Keratinocyte (primary cell): ENCODE results near the gene MMRN2. TPM values are rescaled to one million over a fixed set of nuclear protein-coding genes. Genes with fewer than 3 reads are reported as not detected.

Experiments used
- DNase-seq: peaks from one replicate; pipeline ENCODE4 v3.0.0-alpha.2; 2011; ENCODE audit warnings: low read depth, missing footprints, low spot score
- FAIRE-seq: peaks from 2 replicates; lab custom pipeline; 2011; peaks lifted over from hg19 to GRCh38; lab: Jason Lieb, UNC
- H2AFZ ChIP-seq: 2 replicates; pipeline ENCODE4 v1.6.0; 2012; ENCODE audit warnings: low read length, control low read depth, inconsistent platforms; ENCODE audit not compliant: control insufficient read depth
- H3K27ac ChIP-seq: 2 replicates; pipeline ENCODE4 v1.5.1; 2011; ENCODE audit warnings: low read length; ENCODE audit not compliant: control insufficient read depth, insufficient read depth
- H3K27me3 ChIP-seq: 3 replicates; pipeline ENCODE4 v1.6.0; 2011; ENCODE audit warnings: low read length; ENCODE audit not compliant: control insufficient read depth, insufficient read depth; ENCODE audit errors: extremely low read depth
- H3K36me3 ChIP-seq, 2 experiments: 2 replicates in 1 of 2; 3 replicates in 1 of 2; pipeline ENCODE4 v1.5.1; 2011; ENCODE audit warnings: low read length in 2 of 2, mild to moderate bottlenecking in 1 of 2; ENCODE audit not compliant: control insufficient read depth in 2 of 2, insufficient read depth in 2 of 2; ENCODE audit errors: extremely low read depth in 1 of 2
- H3K4me1 ChIP-seq: 3 replicates; pipeline ENCODE4 v1.5.1; 2011; ENCODE audit warnings: low read length; ENCODE audit not compliant: control insufficient read depth, insufficient read depth; ENCODE audit errors: extremely low read depth
- H3K4me2 ChIP-seq: 3 replicates; pipeline ENCODE4 v1.6.0; 2011; ENCODE audit warnings: low read depth, low read length; ENCODE audit not compliant: control insufficient read depth, insufficient read depth; ENCODE audit errors: extremely low read depth
- H3K4me3 ChIP-seq, 3 experiments: fragments of 200-600 bp in 1 of 3; sonication (generic) in 1 of 3; 2 replicates in 2 of 3; 3 replicates in 1 of 3; pipeline ENCODE4 v1.5.1; 2011 to 2016; ENCODE audit warnings: low read length in 3 of 3, mild to moderate bottlenecking in 3 of 3, control low read depth in 2 of 3, inconsistent platforms in 1 of 3, low read depth in 1 of 3, mixed read lengths in 1 of 3, mixed run types in 1 of 3, moderate library complexity in 1 of 3; ENCODE audit not compliant: control insufficient read depth in 2 of 3, insufficient read depth in 2 of 3; ENCODE audit errors: extremely low read depth in 1 of 3
- H3K79me2 ChIP-seq: 2 replicates; pipeline ENCODE4 v1.6.0; 2012; ENCODE audit warnings: low read length; ENCODE audit not compliant: control insufficient read depth, insufficient read depth
- H3K9ac ChIP-seq: 3 replicates; pipeline ENCODE4 v1.6.0; 2011; ENCODE audit warnings: low read length; ENCODE audit not compliant: control insufficient read depth, insufficient read depth; ENCODE audit errors: extremely low read depth
- H3K9me1 ChIP-seq: 3 replicates; pipeline ENCODE4 v1.6.0; 2011; ENCODE audit warnings: low read length; ENCODE audit not compliant: control insufficient read depth, insufficient read depth; ENCODE audit errors: extremely low read depth
- H3K9me3 ChIP-seq: 2 replicates; pipeline ENCODE4 v1.5.1; 2012; ENCODE audit warnings: low read depth, low read length; ENCODE audit not compliant: control insufficient read depth
- H4K20me1 ChIP-seq: 3 replicates; pipeline ENCODE4 v1.6.0; 2011; ENCODE audit warnings: low read length; ENCODE audit not compliant: control insufficient read depth, insufficient read depth; ENCODE audit errors: extremely low read depth
- CTCF ChIP-seq, 3 experiments: IDR thresholded peaks in 1 of 3; conservative IDR thresholded peaks in 1 of 3; optimal IDR thresholded peaks in 1 of 3; 2 replicates in 2 of 3; 3 replicates in 1 of 3; pipeline versions ENCODE3 to v1.5.1; 2011; ENCODE audit warnings: low read length in 3 of 3, mild to moderate bottlenecking in 3 of 3, moderate library complexity in 2 of 3, control low read depth in 1 of 3, inconsistent platforms in 1 of 3; ENCODE audit not compliant: insufficient read depth in 2 of 3; ENCODE audit errors: extremely low read depth in 1 of 3
- EZH2 ChIP-seq: IDR thresholded peaks from one replicate; pipeline ENCODE4 v1.6.1; 2012; ENCODE audit warnings: inconsistent platforms, mild to moderate bottlenecking, low read length, moderate library complexity
- dilution Hi-C: fragments of 300-500 bp; cut with MboI; formaldehyde crosslinking; loops from one replicate; pipeline ENCODE4 v1.7.0; 2020; ENCODE audit warnings: low sequenced_read_pairs; ENCODE audit not compliant: extremely low pct_ligation_motif_present
- polyA plus RNA-seq, 5 experiments: library from polyadenylated mRNA; depleted of rRNA in 3 of 5; stranded (reverse) in 3 of 5; stranded (forward) in 1 of 5; unstranded in 1 of 5; fragments of >200 nt; gene quantifications; 1 replicate in 1 of 5; 2 replicates in 3 of 5; 3 replicates in 1 of 5; pipeline versions ENCODE4 v1.2.1 to v1.2.3, GENCODE V29; 2011 to 2012; ENCODE audit warnings: missing spikeins in 2 of 5, low read depth in 1 of 5, low replicate concordance in 1 of 5

MMRN2 gene
- polyA plus RNA-seq, 1 donor (not counting 4 experiments of a cell fraction or from before 2014, with no cell fraction given), result 13.8 TPM

GRCh38 chr10:86898511-86898910 is 58.9 kb downstream of the MMRN2 start:
- Histone ChIP-seq H3K9ac (no peak overlapping the region), H3K79me2 (no peaks in the 10 kb centered on the region), H3K4me3 (no peak overlapping the region), H2AFZ (no peak overlapping the region), H3K4me2 (no peak overlapping the region), H3K36me3 (peaks cover 4 to 9% of the 10 kb centered on the region in 2 experiments), H3K4me1 (no peaks in the 10 kb centered on the region), H3K9me1 (no peaks in the 10 kb centered on the region), H3K27ac (no peak overlapping the region), H4K20me1 (no peaks in the 10 kb centered on the region), H3K9me3 (no peaks in the 10 kb centered on the region), H3K27me3 (no peaks in the 10 kb centered on the region)
- no peak for DNase-seq
- FAIRE-seq, result no peak
- TF ChIP-seq EZH2 (no peak), CTCF (optimal IDR thresholded peaks at IDR 0.05 in 1 of 3, IDR thresholded peaks at IDR 0.05 in 1 of 3, conservative IDR thresholded peaks at IDR 0.05 in 1 of 3; ENCODE audit: extremely low read depth in 1 of 3, insufficient read depth in 2 of 3, low read length in 3 of 3) (no peak)
- dilution Hi-C loops, result no loop called here

GRCh38 chr10:86889997-86890396 is 67.4 kb downstream of the MMRN2 start:
- Histone ChIP-seq H3K9me3 (no peaks in the 10 kb centered on the region), H3K4me1 (peaks cover 10% of the 10 kb centered on the region), H3K79me2 (no peaks in the 10 kb centered on the region), H2AFZ (no peak overlapping the region), H3K4me2 (no peak overlapping the region), H3K9ac (no peak overlapping the region), H3K27ac (no peak overlapping the region), H3K4me3 (no peak overlapping the region), H3K36me3 (peaks cover 0 to 2% of the 10 kb centered on the region in 2 experiments), H4K20me1 (no peaks in the 10 kb centered on the region), H3K9me1 (no peaks in the 10 kb centered on the region), H3K27me3 (no peaks in the 10 kb centered on the region)
- no peak for TF ChIP-seq EZH2
- TF ChIP-seq CTCF (optimal IDR thresholded peaks at IDR 0.05 in 1 of 3, IDR thresholded peaks at IDR 0.05 in 1 of 3, conservative IDR thresholded peaks at IDR 0.05 in 1 of 3; ENCODE audit: extremely low read depth in 1 of 3, insufficient read depth in 2 of 3, low read length in 3 of 3), result no peak
- FAIRE-seq (no peak), DNase-seq (no peak)
- dilution Hi-C loops, result no loop called here
